Measurements from ENCODE around the gene CLIP1.

Gene CLIP1

GRCh38 chr12:122348505-122348904 lies 74.0 kb downstream of the CLIP1 start:
- no peak for TF ChIP-seq CTCF (IDR thresholded peaks at IDR 0.05; ENCODE audit: insufficient read depth, low read length, poor library complexity, severe bottlenecking)
- Histone ChIP-seq H3K27me3 (replicated peaks; ENCODE audit: control insufficient read depth, insufficient read depth, low read length) (no peaks in the 10 kb centered on the region), H3K36me3 (ENCODE audit: control insufficient read depth, insufficient read depth, low read length) (peaks cover 12% of the 10 kb centered on the region), H3K4me3 (replicated peaks; ENCODE audit: low read depth, low read length) (no peak overlapping the region)
- DNase-seq (ENCODE audit: extremely low read depth, insufficient read length), result no peak

- H3K36me3 ChIP-seq (ENCODE audit: control insufficient read depth, insufficient read depth, low read length), result peaks cover 4% of the 10 kb centered on the region
- H3K27me3 ChIP-seq (replicated peaks; ENCODE audit: control insufficient read depth, insufficient read depth, low read length), result no peaks in the 10 kb centered on the region
- no peak overlapping the region for H3K4me3 ChIP-seq (replicated peaks; ENCODE audit: low read depth, low read length)
- TF ChIP-seq CTCF (IDR thresholded peaks at IDR 0.05; ENCODE audit: insufficient read depth, low read length, poor library complexity, severe bottlenecking), result no peak
- DNase-seq (ENCODE audit: extremely low read depth, insufficient read length), result no peak
Measured at GRCh38 chr12:122346054-122346453, 76.4 kb downstream of the CLIP1 start.

- Histone ChIP-seq H3K27me3 (replicated peaks; ENCODE audit: control insufficient read depth, insufficient read depth, low read length) (no peaks in the 10 kb centered on the region), H3K36me3 (ENCODE audit: control insufficient read depth, insufficient read depth, low read length) (peaks cover 4% of the 10 kb centered on the region), H3K4me3 (replicated peaks; ENCODE audit: low read depth, low read length) (no peak overlapping the region)
- TF ChIP-seq CTCF (IDR thresholded peaks at IDR 0.05; ENCODE audit: insufficient read depth, low read length, poor library complexity, severe bottlenecking), result no peak
- DNase-seq (ENCODE audit: extremely low read depth, insufficient read length), result no peak
Measured at GRCh38 chr12:122345042-122345441, 77.4 kb downstream of the CLIP1 start.

GRCh38 chr12:122336015-122336946 lies 86.2 kb downstream of the CLIP1 start:
- no peak for DNase-seq (ENCODE audit: extremely low read depth, insufficient read length)
- H3K27me3 ChIP-seq (replicated peaks; ENCODE audit: control insufficient read depth, insufficient read depth, low read length), result no peaks in the 10 kb centered on the region

GRCh38 chr12:122333142-122334087 lies 89.1 kb downstream of the CLIP1 start:
- no peak for TF ChIP-seq CTCF (IDR thresholded peaks at IDR 0.05; ENCODE audit: insufficient read depth, low read length, poor library complexity, severe bottlenecking)
- H3K4me3 ChIP-seq (replicated peaks; ENCODE audit: low read depth, low read length), result no peak overlapping the region
- peaks cover 5% of the 10 kb centered on the region for H3K36me3 ChIP-seq (ENCODE audit: control insufficient read depth, insufficient read depth, low read length)

More at GRCh38 chr12:122336015-122336946, 86.2 kb downstream of the CLIP1 start:
- Histone ChIP-seq H3K36me3 (ENCODE audit: control insufficient read depth, insufficient read depth, low read length) (peaks cover 5% of the 10 kb centered on the region), H3K4me3 (replicated peaks; ENCODE audit: low read depth, low read length) (no peak overlapping the region)
- peak; percentile 75 for TF ChIP-seq CTCF (IDR thresholded peaks at IDR 0.05; ENCODE audit: insufficient read depth, low read length, poor library complexity, severe bottlenecking)

More at GRCh38 chr12:122333142-122334087, 89.1 kb downstream of the CLIP1 start:
- H3K27me3 ChIP-seq (replicated peaks; ENCODE audit: control insufficient read depth, insufficient read depth, low read length), result no peaks in the 10 kb centered on the region
- no peak for DNase-seq (ENCODE audit: extremely low read depth, insufficient read length)

All from GM06990 (cell line).